DND-41 (cell line): ENCODE measurements around the gene POLE3.

Source experiments
- CTCF ChIP-seq: IDR thresholded peaks from 2 replicates; pipeline ENCODE4 v1.5.1; 2012; ENCODE audit warnings: borderline replicate concordance, low read length, moderate library complexity, mild to moderate bottlenecking; ENCODE audit not compliant: poor library complexity, severe bottlenecking; ENCODE audit errors: extremely low read depth
- EZH2 ChIP-seq: IDR thresholded peaks from 3 replicates; pipeline ENCODE4 v1.6.1; 2012; ENCODE audit warnings: borderline replicate concordance, low read depth, mild to moderate bottlenecking, moderate library complexity, low read length, inconsistent platforms; ENCODE audit not compliant: severe bottlenecking

GRCh38 chr9:113376634-113377567, 33.6 kb downstream of the POLE3 start, which contains the start of gene HDHD3:
- TF ChIP-seq CTCF (no peak), EZH2 (no peak)
